NCI-H748 (cell line): Measurements from ENCODE around the gene XYLT1.

Source experiments
- DNase-seq: peaks from one replicate; lab custom pipeline; 2025; ENCODE audit not compliant: unreplicated experiment; lab: John Stamatoyannopoulos, UW

XYLT1 gene

GRCh38 chr16:17162560-17162959 lies 308.2 kb downstream of the XYLT1 start:
- DNase-seq: no peak

GRCh38 chr16:17160920-17161431 lies 309.8 kb downstream of the XYLT1 start:
- DNase-seq: peak; percentile 78

GRCh38 chr16:17160285-17160853 lies 310.4 kb downstream of the XYLT1 start:
- DNase-seq: peak; percentile 74

- peak; percentile 48 for DNase-seq
Observed at GRCh38 chr16:17159617-17160016, 311.1 kb downstream of the XYLT1 start.

DNA sequence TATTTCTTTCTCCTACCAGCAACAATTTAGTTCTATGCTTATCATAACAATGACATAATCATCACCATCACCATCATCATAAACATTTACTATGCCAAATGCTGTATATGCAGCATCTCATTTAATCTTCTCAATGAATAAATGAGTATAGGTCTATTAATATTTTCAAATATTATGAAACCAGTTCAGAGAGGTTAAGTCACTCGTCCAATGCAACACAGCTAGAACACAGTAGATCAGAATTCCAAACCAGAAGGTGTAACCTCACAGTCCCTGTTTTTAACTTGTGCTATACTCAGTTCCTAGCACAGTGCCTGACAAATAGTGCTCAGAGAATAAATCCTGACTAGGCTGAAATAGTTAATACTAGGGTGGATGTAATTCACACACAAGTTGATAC lies 314.8 kb downstream of the XYLT1 start:
- no peak for DNase-seq

GRCh38 chr16:17155485-17155884 lies 315.3 kb downstream of the XYLT1 start:
- DNase-seq: no peak

- DNase-seq: no peak
Observed at GRCh38 chr16:17154981-17155380, 315.8 kb downstream of the XYLT1 start.

- DNase-seq: no peak
Observed at GRCh38 chr16:17152311-17152710, 318.4 kb downstream of the XYLT1 start.

DNA sequence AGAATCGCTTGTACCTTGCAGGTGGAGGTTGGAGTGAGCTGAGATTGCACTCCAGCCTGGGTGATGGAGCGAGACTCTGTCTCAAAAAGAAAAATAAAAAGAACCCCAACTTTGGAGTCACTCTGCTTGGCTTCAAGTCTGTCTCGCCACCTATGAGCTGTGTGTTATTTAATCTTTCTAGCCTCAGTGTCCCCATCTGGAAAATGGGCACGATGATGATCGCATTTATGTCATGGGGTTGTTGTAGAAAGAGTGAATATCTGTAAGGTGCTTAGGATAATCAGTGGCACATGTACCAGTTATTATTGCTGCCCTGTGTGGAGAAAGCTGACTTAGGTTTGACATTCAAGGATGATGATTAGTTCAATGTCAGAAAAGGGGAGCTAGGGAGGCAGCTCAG lies 319.4 kb downstream of the XYLT1 start:
- no peak for DNase-seq

DNA sequence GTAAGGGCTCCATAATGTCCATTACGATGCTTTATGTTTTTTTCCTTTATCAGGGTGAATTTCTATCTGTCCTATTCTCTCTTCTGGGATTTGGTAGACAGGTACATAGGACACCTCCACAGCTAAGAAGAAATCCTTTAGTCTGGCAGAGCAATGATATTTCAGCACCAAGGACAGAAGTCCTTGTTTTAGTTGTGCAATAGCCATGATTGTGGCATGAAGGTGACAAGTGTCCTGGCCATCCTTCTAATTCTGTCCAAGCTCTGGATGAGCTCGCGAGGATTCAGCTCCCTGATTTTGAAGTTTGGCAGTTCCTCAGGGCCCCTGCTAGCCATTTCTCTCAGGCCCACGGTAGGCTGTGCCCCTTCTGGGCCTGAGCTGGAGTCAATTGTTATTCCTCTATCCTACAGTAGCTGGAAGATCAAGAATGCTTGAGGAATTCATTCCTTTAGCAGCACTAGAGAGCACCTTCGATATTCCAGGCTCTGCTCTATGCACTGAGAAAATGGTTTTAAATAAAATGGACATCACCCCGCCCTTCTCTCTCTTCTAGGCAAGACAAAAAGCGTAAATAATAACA lies 320.8 kb downstream of the XYLT1 start:
- no peak for DNase-seq

DNA sequence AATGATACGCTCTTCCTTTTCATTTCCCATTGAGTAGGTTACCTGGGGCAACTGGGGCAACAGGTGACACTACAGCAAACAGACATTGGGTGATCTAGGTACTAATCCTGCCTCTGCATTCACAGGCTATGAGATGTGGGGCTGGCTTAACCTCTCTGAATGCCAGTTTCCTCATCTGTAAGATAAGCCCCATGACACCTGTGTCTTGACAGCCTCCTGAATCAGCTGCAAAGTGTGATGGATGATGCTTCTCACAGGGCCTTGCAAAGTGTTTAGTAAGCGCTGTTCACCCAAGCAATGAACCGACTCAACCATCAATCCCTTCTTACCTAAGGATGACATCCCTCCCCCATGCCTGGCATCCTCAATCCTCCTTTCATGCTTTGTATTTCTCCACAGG lies 322.8 kb downstream of the XYLT1 start:
- DNase-seq: no peak

DNA sequence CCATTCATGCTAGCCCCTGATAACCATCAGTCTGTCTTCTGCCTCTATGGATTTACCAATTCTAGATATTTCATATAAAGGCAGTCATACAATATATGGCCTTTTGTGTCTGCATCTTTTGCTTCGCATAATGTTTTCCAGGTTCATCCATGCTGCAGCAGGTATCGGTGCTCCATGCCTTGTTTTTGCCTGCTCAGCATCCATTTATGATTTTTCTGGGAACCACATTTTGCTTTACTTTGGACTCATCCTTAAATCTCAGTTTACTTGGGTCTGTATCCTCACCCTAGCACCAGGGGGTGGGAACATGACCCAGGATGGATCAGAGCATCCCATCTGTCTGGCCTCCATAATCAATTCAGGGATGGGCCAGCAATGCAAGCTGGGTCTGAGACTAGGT lies 325.7 kb downstream of the XYLT1 start:
- no peak for DNase-seq

- DNase-seq: no peak
Observed at GRCh38 chr16:17144431-17144830, 326.3 kb downstream of the XYLT1 start.

DNA sequence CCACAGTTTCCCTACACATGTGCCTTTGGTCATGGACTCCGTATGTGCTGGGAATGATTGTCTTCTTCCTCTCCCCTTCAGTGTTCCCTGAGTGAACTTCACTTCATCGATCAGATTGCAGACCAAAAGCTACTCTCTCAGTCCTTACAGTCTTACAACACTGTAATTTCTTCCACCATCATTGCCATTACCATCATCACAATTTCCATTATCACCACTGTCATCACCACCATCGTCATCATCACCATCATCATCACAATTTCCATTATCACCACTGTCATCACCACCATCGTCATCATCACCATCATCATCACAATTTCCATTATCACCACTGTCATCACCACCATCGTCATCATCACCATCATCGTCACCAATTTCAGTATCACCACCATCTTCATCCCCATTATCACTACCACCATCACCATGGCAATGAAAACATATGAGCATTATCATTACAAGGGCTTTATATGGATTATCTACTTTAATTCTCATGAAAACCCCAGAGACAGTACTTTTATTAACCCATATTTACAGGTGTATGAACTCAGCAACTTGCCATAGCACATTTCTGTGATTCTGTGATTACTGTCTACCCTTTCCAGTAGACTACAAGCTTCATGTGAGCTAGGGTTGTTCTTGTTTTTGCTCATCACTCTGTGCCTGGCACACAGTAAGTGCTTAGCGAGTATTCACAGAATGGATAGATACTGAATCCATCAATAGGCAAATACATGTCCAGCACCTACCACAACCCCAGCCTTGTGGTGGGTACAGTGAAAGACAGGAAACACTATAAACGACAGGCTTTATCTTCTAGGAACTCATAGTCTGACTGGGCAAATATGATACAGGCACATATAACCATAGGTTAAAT lies 327.0 kb downstream of the XYLT1 start:
- DNase-seq: no peak

- no peak for DNase-seq
Observed at GRCh38 chr16:17138801-17139200, 332.0 kb downstream of the XYLT1 start.

GRCh38 chr16:17135439-17135838 lies 335.3 kb downstream of the XYLT1 start:
- no peak for DNase-seq

- DNase-seq: no peak
Observed at GRCh38 chr16:17134586-17134985, 336.2 kb downstream of the XYLT1 start.

DNA sequence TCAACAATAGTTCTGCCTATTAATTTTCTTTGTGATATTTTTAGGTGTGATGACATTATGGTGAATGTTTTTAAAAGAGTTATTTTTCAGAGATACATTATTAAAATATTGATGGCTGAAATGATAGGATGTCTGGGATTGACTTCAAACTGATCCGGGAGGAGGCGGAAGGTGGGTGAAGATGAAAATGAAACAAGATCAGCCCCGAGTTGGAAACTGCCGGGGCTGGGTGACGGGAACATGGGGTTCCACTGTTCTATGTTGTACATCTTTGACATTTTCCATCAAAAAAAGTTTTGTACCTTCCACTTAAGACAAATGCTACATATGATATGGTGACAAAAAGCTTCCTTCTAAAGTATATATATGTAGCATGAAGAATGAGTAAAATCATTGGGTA lies 336.9 kb downstream of the XYLT1 start:
- DNase-seq: no peak

- DNase-seq: no peak
Observed at GRCh38 chr16:17131351-17131750, 339.4 kb downstream of the XYLT1 start.

DNA sequence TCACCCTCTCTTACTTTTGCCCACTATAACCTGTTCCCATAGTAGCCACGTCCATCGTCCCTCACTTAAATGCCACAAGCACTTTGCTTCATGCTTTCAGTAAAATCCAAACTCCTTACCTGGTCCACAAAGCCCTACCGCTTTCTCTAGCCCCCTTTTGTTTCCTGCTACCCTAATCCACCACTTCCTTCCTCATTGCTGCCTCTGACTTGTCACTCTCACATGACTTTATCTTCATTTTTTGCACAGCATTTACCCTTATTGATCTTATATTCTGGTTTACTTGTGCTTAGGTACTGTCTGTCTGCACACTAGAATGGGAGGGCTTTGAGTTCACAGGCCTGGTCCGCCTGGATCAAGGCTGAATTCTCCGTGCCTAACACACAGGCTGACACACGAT lies 340.0 kb downstream of the XYLT1 start:
- DNase-seq: no peak

- DNase-seq: no peak
Observed at GRCh38 chr16:17129971-17130370, 340.8 kb downstream of the XYLT1 start.

GRCh38 chr16:17128791-17129190 lies 342.0 kb downstream of the XYLT1 start:
- no peak for DNase-seq
